Sigmoid colon (tissue), 7 donors: ENCODE measurements around the gene NEB. TPM values are rescaled to one million over a fixed set of nuclear protein-coding genes. Genes with fewer than 3 reads are reported as not detected.

Experiments
- DNase-seq: peaks from one replicate; pipeline ENCODE4 v3.0.0-alpha.2; 2019
- H3K27ac ChIP-seq, 4 donors: fragments of 200-600 bp; sonication (generic); one replicate each; pipeline ENCODE4 v1.5.1; 2016 to 2019; ENCODE audit warnings: mild to moderate bottlenecking in 1 of 4
- H3K27me3 ChIP-seq, 3 donors: fragments of 200-600 bp; sonication (generic); one replicate each; pipeline ENCODE4 v1.5.1; 2019; ENCODE audit warnings: mild to moderate bottlenecking in 1 of 3
- H3K36me3 ChIP-seq, 4 donors: fragments of 200-600 bp; sonication (generic); one replicate each; pipeline ENCODE4 v1.5.1; 2016 to 2019
- H3K4me1 ChIP-seq, 4 donors: fragments of 200-600 bp; sonication (generic); one replicate each; pipeline ENCODE4 v1.5.1; 2017 to 2019
- H3K4me3 ChIP-seq, 4 donors: fragments of 200-600 bp; sonication (generic); one replicate each; pipeline ENCODE4 v1.5.1; 2017 to 2019; ENCODE audit warnings: mild to moderate bottlenecking in 2 of 4, moderate library complexity in 1 of 4
- H3K9me3 ChIP-seq, 4 donors: fragments of 200-600 bp in 3 of 4; sonication (generic) in 3 of 4; one replicate each; pipeline versions ENCODE4 v1.5.1 to v1.6.1; 2013 to 2019
- CTCF ChIP-seq, 4 experiments: fragments of 450-650 bp in 3 of 4; fragments of 200-600 bp in 1 of 4; IDR thresholded peaks; one replicate each; pipeline ENCODE4 v1.5.1; 2016 to 2019; ENCODE audit warnings: antibody characterized with exemption in 4 of 4, mild to moderate bottlenecking in 3 of 4, moderate library complexity in 2 of 4
- EP300 ChIP-seq, 4 donors: sonication (generic); formaldehyde crosslinking; IDR thresholded peaks; one replicate each; pipeline ENCODE4 v1.6.1; 2017; ENCODE audit warnings: antibody characterized with exemption in 4 of 4
- POLR2A ChIP-seq, 2 donors: fragments of 450-650 bp; IDR thresholded peaks; one replicate each; pipeline ENCODE4 v1.6.1; 2016; ENCODE audit warnings: antibody characterized with exemption in 2 of 2, mild to moderate bottlenecking in 2 of 2, moderate library complexity in 2 of 2
- POLR2AphosphoS5 ChIP-seq, 4 donors: sonication (generic); formaldehyde crosslinking; IDR thresholded peaks; one replicate each; pipeline ENCODE4 v1.6.1; 2017; ENCODE audit warnings: antibody characterized with exemption in 4 of 4
- WGBS, 2 donors: extraction: QIAGEN DNeasy Blood & Tissue Kit; methylation state at CpG; one replicate each; pipeline ENCODE4 v1.1.7; 2013; 5-methylcytosine and 5-hydroxymethylcytosine counted together
- intact Hi-C: fragments of 100-400 bp; cut with DNase I; formaldehyde crosslinking; loops from one replicate; pipeline ENCODE4 v1.15.1; 2023
- polyA plus RNA-seq, 3 donors: library from polyadenylated mRNA; stranded (reverse); fragments of 200-250 nt; gene quantifications; one replicate each; pipeline ENCODE4 v1.2.3, GENCODE V29; 2013
- total RNA-seq, 4 donors: library from RNA; depleted of rRNA; stranded (reverse); fragments of >200 nt; gene quantifications; one replicate each; pipeline ENCODE4 v1.1.0, GENCODE V29; 2016
- donor health status: healthy with polysubstance abuse.
- donor health status: Bipolar disorder and iron deficiency.
- donor health status: healthy.

Gene NEB
- total and polyA plus RNA-seq, 7 donors, result under 0.01 to 1.4 (median 0.60) TPM; not detected in 1

DNA sequence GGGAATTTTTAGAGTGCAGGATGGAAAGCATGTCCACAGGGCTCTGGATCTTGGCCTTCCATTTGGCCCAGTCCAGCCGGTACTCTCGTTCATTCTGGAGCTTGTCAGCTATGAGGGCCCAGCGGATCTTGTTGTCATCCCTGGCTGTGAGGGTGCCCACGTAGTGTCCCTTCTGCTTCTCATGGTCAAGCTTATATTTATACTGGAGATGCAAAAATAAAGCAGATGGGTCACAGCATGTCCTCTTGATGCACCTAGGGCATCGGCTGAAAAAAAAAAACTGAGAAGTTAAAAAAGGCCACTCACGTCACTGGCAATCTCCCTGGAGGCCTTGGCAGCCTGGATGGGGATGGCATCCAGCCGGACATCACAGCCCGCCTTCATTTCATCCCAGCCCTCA, 164.1 kb downstream of the NEB start:
- no peaks in the 10 kb centered on the region for H3K27me3 ChIP-seq
- no peaks in the 10 kb centered on the region for H3K9me3 ChIP-seq
- no peak overlapping the region for H3K27ac ChIP-seq
- H3K4me3 ChIP-seq, result no peak overlapping the region
- H3K36me3 ChIP-seq, result no peaks in the 10 kb centered on the region
- 95 to 97% methylated on average over 8 of the region's 8 CpGs for WGBS, 2 donors
- TF ChIP-seq EP300 (IDR thresholded peaks at IDR 0.05) (no peak), CTCF (IDR thresholded peaks at IDR 0.05) (no peak), POLR2AphosphoS5 (IDR thresholded peaks at IDR 0.05) (no peak), POLR2A (IDR thresholded peaks at IDR 0.05) (no peak)
- H3K4me1 ChIP-seq, result no peaks in the 10 kb centered on the region
- intact Hi-C loops, result no loop called here
- DNase-seq, result no peak

DNA sequence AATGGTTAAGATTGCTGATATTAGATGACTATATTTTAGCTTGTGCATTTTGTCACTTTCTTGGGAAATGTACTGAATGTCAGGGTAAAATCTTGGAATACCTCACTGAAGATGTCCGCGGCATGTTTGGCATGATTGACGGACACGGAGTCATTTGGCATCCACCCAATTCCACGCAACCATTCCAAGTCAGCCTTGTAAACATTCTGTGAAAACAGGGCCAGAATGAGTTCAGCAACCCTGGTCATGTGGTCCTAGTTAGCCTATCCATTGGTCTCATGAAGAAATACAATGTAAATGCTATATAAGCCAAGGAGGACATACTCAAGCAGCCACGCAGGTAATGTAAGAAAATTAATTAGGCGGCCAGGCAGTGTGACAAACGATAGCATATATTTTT, 165.1 kb downstream of the NEB start:
- 77 to 80% methylated on average over 8 of the region's 8 CpGs for WGBS, 2 donors
- no peak for TF ChIP-seq CTCF (IDR thresholded peaks at IDR 0.05)
- TF ChIP-seq EP300 (IDR thresholded peaks at IDR 0.05), result no peak
- TF ChIP-seq POLR2AphosphoS5 (IDR thresholded peaks at IDR 0.05), result no peak
- DNase-seq, result no peak
- no peaks in the 10 kb centered on the region for H3K27me3 ChIP-seq
- no peaks in the 10 kb centered on the region for H3K4me1 ChIP-seq
- intact Hi-C loops, result no loop called here
- H3K27ac ChIP-seq, result no peak overlapping the region
- H3K36me3 ChIP-seq, result no peaks in the 10 kb centered on the region
- no peak overlapping the region for H3K4me3 ChIP-seq
- no peaks in the 10 kb centered on the region for H3K9me3 ChIP-seq

GRCh38 chr2:151568501-151568900, 165.8 kb downstream of the NEB start:
- Histone ChIP-seq H3K36me3 (no peaks in the 10 kb centered on the region), H3K9me3 (no peaks in the 10 kb centered on the region), H3K4me3 (no peak overlapping the region), H3K27ac (no peak overlapping the region), H3K4me1 (no peaks in the 10 kb centered on the region), H3K27me3 (no peaks in the 10 kb centered on the region)
- no peak for TF ChIP-seq POLR2AphosphoS5 (IDR thresholded peaks at IDR 0.05)
- TF ChIP-seq POLR2A (IDR thresholded peaks at IDR 0.05), result no peak
- intact Hi-C loops, result no loop called here
- DNase-seq, result no peak
- 88 to 91% methylated on average over 7 of the region's 7 CpGs for whole genome bisulfite sequencing, 2 donors

- 89 to 93% methylated on average over 5 of the region's 5 CpGs for WGBS, 2 donors
- no peak overlapping the region for H3K27ac ChIP-seq
- H3K9me3 ChIP-seq, result no peaks in the 10 kb centered on the region
- no peaks in the 10 kb centered on the region for H3K36me3 ChIP-seq
- intact Hi-C loops, result no loop called here
- H3K4me3 ChIP-seq, result no peak overlapping the region
- H3K4me1 ChIP-seq, result no peaks in the 10 kb centered on the region
- no peaks in the 10 kb centered on the region for H3K27me3 ChIP-seq
- no peak for TF ChIP-seq CTCF (IDR thresholded peaks at IDR 0.05)
- no peak for TF ChIP-seq POLR2A (IDR thresholded peaks at IDR 0.05)
- no peak for TF ChIP-seq POLR2AphosphoS5 (IDR thresholded peaks at IDR 0.05)
- no peak for TF ChIP-seq EP300 (IDR thresholded peaks at IDR 0.05)
- DNase-seq, result no peak
Observed at GRCh38 chr2:151567006-151567405, 167.3 kb downstream of the NEB start.

- no peak overlapping the region for H3K4me3 ChIP-seq
- no peak for DNase-seq
- 92 to 94% methylated on average over 8 of the region's 8 CpGs for WGBS, 2 donors
- H3K27ac ChIP-seq, result no peak overlapping the region
- TF ChIP-seq CTCF (IDR thresholded peaks at IDR 0.05) (no peak), POLR2A (IDR thresholded peaks at IDR 0.05) (no peak), POLR2AphosphoS5 (IDR thresholded peaks at IDR 0.05) (no peak), EP300 (IDR thresholded peaks at IDR 0.05) (no peak)
- intact Hi-C loops, result no loop called here
- H3K4me1 ChIP-seq, result peaks cover 0 to 17% (median 10%) of the 10 kb centered on the region in 4 donors
- no peaks in the 10 kb centered on the region for H3K36me3 ChIP-seq
- H3K27me3 ChIP-seq, result no peaks in the 10 kb centered on the region
- no peaks in the 10 kb centered on the region for H3K9me3 ChIP-seq
Observed at GRCh38 chr2:151562398-151562797, 171.9 kb downstream of the NEB start.
